WTC11 (cell line): ENCODE results near the gene PLIN1.

Experiments
- IRF2 ChIP-seq: sonication (generic); formaldehyde crosslinking; IDR thresholded peaks from 2 replicates; pipeline ENCODE4 v1.8.0; 2022; ENCODE audit warnings: low read depth, missing genetic modification reagents, borderline replicate concordance
- KAT7 ChIP-seq: sonication (generic); formaldehyde crosslinking; IDR thresholded peaks from 2 replicates; pipeline ENCODE4 v1.8.1; 2023; ENCODE audit warnings: missing genetic modification reagents, mild to moderate bottlenecking, borderline replicate concordance
- NR3C1 ChIP-seq: sonication (generic); formaldehyde crosslinking; conservative IDR thresholded peaks from 2 replicates; pipeline ENCODE4 v1.8.1; 2023; ENCODE audit warnings: low read depth, mild to moderate bottlenecking, missing genetic modification reagents
- SP1 ChIP-seq: sonication (generic); formaldehyde crosslinking; conservative IDR thresholded peaks from 2 replicates; pipeline ENCODE4 v1.8.1; 2022; ENCODE audit warnings: missing genetic modification reagents
- ZNF232 ChIP-seq: sonication (generic); formaldehyde crosslinking; IDR thresholded peaks from 2 replicates; pipeline ENCODE4 v1.8.0; 2022; ENCODE audit warnings: mild to moderate bottlenecking, missing genetic modification reagents
- TF ChIP-seq, protein P1 (sequence below): sonication (generic); formaldehyde crosslinking; IDR thresholded peaks from 2 replicates; pipeline ENCODE4 v1.8.1; 2022; ENCODE audit warnings: low read depth, mild to moderate bottlenecking, moderate library complexity, missing genetic modification reagents, borderline replicate concordance
- TF ChIP-seq, protein P2 (sequence below): sonication (generic); formaldehyde crosslinking; IDR thresholded peaks from 2 replicates; pipeline ENCODE4 v1.8.1; 2023; ENCODE audit warnings: mild to moderate bottlenecking, missing genetic modification reagents
- TF ChIP-seq, protein P3 (sequence below): sonication (generic); formaldehyde crosslinking; IDR thresholded peaks from 2 replicates; pipeline ENCODE4 v1.8.1; 2022; ENCODE audit warnings: mild to moderate bottlenecking, missing genetic modification reagents, moderate library complexity, borderline replicate concordance
- TF ChIP-seq, protein P4 (sequence below): fragments of 200-600 bp; IDR thresholded peaks from 2 replicates; pipeline ENCODE4 v1.8.0; 2022; ENCODE audit warnings: antibody characterized with exemption
- TF ChIP-seq, protein P5 (sequence below): sonication (generic); formaldehyde crosslinking; IDR thresholded peaks from 2 replicates; pipeline ENCODE4 v1.8.0; 2022; ENCODE audit warnings: mild to moderate bottlenecking, missing genetic modification reagents

DNA sequence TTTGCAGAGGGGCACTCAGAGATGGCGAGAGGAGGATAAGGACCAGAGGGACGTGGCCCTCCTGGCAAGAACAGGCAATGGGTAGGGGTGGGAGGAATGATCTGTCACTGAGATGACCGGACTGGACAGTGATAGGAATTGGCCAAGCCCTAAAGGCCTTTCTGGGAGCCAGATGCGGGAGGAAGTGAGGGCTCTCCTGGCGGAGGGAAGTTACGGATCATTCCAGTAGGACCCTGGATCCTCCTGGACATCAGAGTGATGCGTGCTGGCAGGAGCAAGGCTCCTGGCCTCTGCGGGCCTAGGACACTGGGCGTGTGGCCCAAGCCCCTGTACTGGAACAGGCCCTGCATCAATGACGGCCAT is 47.3 kb downstream of the PLIN1 start:
- TF ChIP-seq IRF2 (CRISPR knock-in tag) = no peak
- TF ChIP-seq, protein P1, sequence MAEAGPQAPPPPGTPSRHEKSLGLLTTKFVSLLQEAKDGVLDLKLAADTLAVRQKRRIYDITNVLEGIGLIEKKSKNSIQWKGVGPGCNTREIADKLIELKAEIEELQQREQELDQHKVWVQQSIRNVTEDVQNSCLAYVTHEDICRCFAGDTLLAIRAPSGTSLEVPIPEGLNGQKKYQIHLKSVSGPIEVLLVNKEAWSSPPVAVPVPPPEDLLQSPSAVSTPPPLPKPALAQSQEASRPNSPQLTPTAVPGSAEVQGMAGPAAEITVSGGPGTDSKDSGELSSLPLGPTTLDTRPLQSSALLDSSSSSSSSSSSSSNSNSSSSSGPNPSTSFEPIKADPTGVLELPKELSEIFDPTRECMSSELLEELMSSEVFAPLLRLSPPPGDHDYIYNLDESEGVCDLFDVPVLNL (CRISPR knock-in tag) = no peak
- no peak for TF ChIP-seq NR3C1 (CRISPR knock-in tag)
- TF ChIP-seq, protein P2, sequence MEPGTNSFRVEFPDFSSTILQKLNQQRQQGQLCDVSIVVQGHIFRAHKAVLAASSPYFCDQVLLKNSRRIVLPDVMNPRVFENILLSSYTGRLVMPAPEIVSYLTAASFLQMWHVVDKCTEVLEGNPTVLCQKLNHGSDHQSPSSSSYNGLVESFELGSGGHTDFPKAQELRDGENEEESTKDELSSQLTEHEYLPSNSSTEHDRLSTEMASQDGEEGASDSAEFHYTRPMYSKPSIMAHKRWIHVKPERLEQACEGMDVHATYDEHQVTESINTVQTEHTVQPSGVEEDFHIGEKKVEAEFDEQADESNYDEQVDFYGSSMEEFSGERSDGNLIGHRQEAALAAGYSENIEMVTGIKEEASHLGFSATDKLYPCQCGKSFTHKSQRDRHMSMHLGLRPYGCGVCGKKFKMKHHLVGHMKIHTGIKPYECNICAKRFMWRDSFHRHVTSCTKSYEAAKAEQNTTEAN (CRISPR knock-in tag) = no peak
- TF ChIP-seq, protein P3, sequence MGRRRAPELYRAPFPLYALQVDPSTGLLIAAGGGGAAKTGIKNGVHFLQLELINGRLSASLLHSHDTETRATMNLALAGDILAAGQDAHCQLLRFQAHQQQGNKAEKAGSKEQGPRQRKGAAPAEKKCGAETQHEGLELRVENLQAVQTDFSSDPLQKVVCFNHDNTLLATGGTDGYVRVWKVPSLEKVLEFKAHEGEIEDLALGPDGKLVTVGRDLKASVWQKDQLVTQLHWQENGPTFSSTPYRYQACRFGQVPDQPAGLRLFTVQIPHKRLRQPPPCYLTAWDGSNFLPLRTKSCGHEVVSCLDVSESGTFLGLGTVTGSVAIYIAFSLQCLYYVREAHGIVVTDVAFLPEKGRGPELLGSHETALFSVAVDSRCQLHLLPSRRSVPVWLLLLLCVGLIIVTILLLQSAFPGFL (CRISPR knock-in tag) = no peak
- TF ChIP-seq, protein P4, sequence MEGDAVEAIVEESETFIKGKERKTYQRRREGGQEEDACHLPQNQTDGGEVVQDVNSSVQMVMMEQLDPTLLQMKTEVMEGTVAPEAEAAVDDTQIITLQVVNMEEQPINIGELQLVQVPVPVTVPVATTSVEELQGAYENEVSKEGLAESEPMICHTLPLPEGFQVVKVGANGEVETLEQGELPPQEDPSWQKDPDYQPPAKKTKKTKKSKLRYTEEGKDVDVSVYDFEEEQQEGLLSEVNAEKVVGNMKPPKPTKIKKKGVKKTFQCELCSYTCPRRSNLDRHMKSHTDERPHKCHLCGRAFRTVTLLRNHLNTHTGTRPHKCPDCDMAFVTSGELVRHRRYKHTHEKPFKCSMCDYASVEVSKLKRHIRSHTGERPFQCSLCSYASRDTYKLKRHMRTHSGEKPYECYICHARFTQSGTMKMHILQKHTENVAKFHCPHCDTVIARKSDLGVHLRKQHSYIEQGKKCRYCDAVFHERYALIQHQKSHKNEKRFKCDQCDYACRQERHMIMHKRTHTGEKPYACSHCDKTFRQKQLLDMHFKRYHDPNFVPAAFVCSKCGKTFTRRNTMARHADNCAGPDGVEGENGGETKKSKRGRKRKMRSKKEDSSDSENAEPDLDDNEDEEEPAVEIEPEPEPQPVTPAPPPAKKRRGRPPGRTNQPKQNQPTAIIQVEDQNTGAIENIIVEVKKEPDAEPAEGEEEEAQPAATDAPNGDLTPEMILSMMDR = no peak
- no peak for TF ChIP-seq SP1 (CRISPR knock-in tag)
- TF ChIP-seq ZNF232 (CRISPR knock-in tag) = no peak
- TF ChIP-seq, protein P5, sequence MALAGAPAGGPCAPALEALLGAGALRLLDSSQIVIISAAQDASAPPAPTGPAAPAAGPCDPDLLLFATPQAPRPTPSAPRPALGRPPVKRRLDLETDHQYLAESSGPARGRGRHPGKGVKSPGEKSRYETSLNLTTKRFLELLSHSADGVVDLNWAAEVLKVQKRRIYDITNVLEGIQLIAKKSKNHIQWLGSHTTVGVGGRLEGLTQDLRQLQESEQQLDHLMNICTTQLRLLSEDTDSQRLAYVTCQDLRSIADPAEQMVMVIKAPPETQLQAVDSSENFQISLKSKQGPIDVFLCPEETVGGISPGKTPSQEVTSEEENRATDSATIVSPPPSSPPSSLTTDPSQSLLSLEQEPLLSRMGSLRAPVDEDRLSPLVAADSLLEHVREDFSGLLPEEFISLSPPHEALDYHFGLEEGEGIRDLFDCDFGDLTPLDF (CRISPR knock-in tag) = no peak
- no peak for TF ChIP-seq KAT7 (CRISPR knock-in tag)
